ENCODE results near the gene LRCH1.

The LRCH1 gene

DNA sequence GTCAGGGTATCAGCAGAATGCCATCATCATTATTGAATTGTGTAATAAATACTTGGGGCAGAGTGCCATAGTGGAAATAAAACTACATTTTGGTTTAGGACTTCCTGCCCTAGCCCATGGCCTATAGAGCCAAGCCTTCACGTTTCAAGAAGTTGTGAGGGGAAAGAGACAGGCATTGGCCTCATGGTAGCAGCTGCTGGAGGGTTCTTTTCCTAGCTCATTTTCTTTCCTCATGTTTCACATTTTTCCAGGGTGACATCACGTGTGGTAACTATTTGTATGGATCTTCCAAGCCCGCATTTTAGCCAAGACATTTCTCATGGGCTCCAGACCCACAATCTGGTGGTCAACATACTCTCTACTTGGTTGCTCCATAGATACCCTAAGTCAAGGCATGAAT is 80.4 kb downstream of the LRCH1 start:
- TF ChIP-seq, protein P1, sequence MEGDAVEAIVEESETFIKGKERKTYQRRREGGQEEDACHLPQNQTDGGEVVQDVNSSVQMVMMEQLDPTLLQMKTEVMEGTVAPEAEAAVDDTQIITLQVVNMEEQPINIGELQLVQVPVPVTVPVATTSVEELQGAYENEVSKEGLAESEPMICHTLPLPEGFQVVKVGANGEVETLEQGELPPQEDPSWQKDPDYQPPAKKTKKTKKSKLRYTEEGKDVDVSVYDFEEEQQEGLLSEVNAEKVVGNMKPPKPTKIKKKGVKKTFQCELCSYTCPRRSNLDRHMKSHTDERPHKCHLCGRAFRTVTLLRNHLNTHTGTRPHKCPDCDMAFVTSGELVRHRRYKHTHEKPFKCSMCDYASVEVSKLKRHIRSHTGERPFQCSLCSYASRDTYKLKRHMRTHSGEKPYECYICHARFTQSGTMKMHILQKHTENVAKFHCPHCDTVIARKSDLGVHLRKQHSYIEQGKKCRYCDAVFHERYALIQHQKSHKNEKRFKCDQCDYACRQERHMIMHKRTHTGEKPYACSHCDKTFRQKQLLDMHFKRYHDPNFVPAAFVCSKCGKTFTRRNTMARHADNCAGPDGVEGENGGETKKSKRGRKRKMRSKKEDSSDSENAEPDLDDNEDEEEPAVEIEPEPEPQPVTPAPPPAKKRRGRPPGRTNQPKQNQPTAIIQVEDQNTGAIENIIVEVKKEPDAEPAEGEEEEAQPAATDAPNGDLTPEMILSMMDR (IDR thresholded peaks at IDR 0.05; ENCODE audit: insufficient read depth, missing control alignments) = no peak
- FAIRE-seq (no peak), DNase-seq (ENCODE audit: insufficient read length, low spot score) (no peak)

DNA sequence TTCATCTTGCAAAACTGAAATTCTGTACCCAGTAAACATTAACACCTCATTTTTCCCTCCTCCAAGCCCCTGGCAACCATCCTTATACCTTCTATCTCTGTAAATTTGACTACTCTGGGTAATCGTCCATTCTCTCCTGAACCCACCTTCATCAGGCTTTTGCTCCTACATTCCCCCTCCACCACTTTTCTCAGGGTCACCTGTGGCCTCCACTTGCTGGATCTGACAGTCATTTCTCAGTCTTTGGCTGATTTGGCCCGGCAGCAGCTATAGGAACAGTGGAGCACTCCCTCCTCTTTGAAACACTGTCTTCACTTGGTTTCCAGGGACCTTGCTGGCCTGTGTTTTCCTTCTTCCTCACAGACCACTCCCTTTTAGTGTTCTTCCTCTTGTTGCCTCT is 83.5 kb downstream of the LRCH1 start:
- DNase-seq (ENCODE audit: insufficient read length, low spot score) (no peak), FAIRE-seq (no peak)
- TF ChIP-seq, protein P1 (IDR thresholded peaks at IDR 0.05; ENCODE audit: insufficient read depth, missing control alignments) = no peak

DNA sequence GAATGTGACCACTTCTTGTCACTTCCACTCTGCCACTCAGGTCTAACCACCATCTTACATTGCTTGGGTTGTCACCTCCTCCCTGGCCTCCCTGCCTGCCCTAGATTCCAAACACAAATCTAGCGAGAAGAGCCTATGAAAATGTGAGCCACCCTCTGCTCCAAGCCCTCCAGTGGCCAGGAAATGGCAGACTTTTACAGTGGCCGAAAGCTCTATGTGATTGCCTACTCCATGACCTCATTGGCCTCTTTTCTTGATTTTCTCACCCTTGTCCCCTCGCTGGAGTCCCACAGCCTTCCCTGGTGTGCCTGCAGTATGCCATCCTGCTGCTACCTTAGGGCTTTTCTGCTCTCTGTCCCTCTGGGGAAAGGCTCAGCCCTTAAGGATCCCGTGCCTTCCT is 84.2 kb downstream of the LRCH1 start:
- FAIRE-seq = no peak

DNA sequence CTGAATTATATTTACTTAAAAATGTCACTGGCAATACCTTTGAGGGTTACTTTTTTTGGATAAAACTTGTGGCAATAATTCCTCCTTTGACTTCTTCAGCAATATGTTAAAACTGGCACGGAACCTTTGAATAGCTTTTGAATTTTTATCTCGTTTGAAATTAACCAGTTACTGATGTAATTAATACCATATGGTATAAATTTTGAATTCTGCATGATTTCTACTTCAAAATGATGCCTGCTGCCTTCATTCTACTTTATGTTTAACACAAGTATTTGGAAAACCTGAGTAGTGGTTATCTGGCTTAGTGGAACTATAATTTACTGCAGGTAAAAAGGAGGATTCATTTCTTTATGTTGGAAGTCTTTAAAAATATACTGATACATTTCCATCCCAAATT is 85.3 kb downstream of the LRCH1 start:
- no peak for DNase-seq (ENCODE audit: insufficient read length, low spot score)
- FAIRE-seq = no peak
- TF ChIP-seq, protein P1 (IDR thresholded peaks at IDR 0.05; ENCODE audit: insufficient read depth, missing control alignments) = no peak

More for the DNA sequence above, 84.2 kb downstream of the LRCH1 start:
- no peak for DNase-seq (ENCODE audit: insufficient read length, low spot score)
- TF ChIP-seq, protein P1 (IDR thresholded peaks at IDR 0.05; ENCODE audit: insufficient read depth, missing control alignments) = no peak

DNA sequence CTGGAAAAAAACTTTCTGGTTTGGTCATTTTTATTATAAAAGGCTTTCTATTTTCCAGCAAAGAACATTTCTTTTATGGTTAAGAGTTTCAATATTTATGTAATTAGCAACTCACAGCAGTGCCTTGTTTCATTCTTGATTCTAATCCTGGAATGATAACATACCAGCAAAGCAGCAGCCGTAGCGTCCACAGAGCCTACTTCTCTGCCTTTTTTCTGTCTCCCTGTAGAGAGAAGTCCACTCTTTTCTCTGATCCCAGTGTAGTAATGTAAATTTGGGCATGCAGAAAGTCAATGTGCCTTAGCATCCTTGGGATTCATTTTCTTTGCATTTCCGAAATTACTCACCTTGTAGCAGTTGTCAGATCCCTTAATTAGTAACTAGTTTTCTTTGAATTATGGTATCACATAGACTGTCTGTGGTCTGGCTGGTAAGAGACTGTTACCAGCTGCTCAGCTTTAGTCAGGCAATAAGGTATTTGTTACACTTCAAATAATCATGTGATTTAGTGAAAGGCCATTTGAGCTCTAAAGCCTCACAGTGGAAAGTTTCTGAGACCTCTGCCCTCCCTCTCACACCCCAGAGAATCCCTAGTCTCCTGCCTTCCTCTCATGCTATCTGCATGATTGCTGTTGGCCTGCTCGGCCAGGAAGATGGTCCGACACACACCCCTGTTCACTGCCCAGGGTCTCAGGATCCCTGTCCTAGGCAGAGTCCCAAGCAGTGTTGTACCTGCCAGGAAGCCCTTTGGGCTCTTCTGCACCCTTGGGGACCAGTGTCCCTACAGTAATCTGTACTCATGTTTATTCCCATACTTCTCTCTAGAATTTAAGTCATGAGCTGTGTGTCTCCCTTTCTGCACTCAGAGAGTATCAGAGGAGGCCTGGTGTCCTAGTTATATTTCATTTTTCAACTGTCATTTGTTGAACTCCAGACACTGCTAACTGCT is 86.3 kb downstream of the LRCH1 start:
- TF ChIP-seq, protein P1 (IDR thresholded peaks at IDR 0.05; ENCODE audit: insufficient read depth, missing control alignments) = no peak
- no peak for FAIRE-seq
- DNase-seq (ENCODE audit: insufficient read length, low spot score) = no peak

DNA sequence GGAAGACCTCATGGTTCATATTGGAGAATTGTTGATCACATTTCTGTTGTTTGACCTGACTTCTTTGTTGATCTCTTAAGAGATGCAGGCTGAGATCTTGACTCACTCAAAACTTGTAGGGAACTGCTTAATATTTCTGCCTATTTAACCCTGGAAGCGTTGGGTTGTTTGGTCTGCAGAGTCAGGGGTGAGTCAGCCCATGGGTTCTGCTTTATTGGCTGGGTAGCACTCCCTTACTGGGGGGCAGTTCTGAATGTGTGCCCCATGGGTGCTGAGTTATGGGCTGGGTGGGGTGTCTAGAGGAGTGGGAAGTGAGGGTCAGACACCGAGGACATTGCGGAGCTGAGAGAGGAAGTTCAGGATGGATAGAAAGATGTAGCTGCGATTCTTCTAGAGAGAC is 87.9 kb downstream of the LRCH1 start:
- TF ChIP-seq, protein P1 (IDR thresholded peaks at IDR 0.05; ENCODE audit: insufficient read depth, missing control alignments) = no peak
- DNase-seq (ENCODE audit: insufficient read length, low spot score) = no peak
- FAIRE-seq = no peak
